Measurements from ENCODE around the gene DACT2.

DACT2 gene

GRCh38 chr6:168364793-168365421 is 45.3 kb upstream of the DACT2 start:
- Histone ChIP-seq H3K9me3 (ENCODE audit: insufficient read depth, low read length) (peaks cover 25% of the 10 kb centered on the region; the same call in 1 of the 2 replicates), H3K36me3 (ENCODE audit: insufficient read depth, insufficient read length, low read length) (no peaks in the 10 kb centered on the region), H3K4me1 (ENCODE audit: insufficient read depth, insufficient read length) (peaks cover 2% of the 10 kb centered on the region), H3K9ac (ENCODE audit: insufficient read length, low read depth) (no peak overlapping the region), H3K4me3 (ENCODE audit: insufficient read length, low read depth) (no peak overlapping the region), H3K27me3 (ENCODE audit: insufficient read depth, insufficient read length) (no peaks in the 10 kb centered on the region)
- no peak for TF ChIP-seq SUZ12 (IDR thresholded peaks at IDR 0.05; ENCODE audit: extremely low read depth, insufficient read depth, insufficient read length)
- no peak for DNase-seq (ENCODE audit: low read depth, low spot score)

GRCh38 chr6:168363811-168364792 is 44.5 kb upstream of the DACT2 start:
- Histone ChIP-seq H3K27me3 (ENCODE audit: insufficient read depth, insufficient read length) (no peaks in the 10 kb centered on the region), H3K9ac (ENCODE audit: insufficient read length, low read depth) (no peak overlapping the region), H3K9me3 (ENCODE audit: insufficient read depth, low read length) (peaks cover 25% of the 10 kb centered on the region; the same call in 1 of the 2 replicates), H3K4me1 (ENCODE audit: insufficient read depth, insufficient read length) (peaks cover 1% of the 10 kb centered on the region), H3K36me3 (ENCODE audit: insufficient read depth, insufficient read length, low read length) (no peaks in the 10 kb centered on the region), H3K4me3 (ENCODE audit: insufficient read length, low read depth) (no peak overlapping the region)
- DNase-seq (ENCODE audit: low read depth, low spot score): no peak
- TF ChIP-seq YY1 (IDR thresholded peaks at IDR 0.05; ENCODE audit: insufficient read depth, insufficient read length) (no peak), ZNF274 (IDR thresholded peaks at IDR 0.05; ENCODE audit: low read depth, low read length) (no peak), SUZ12 (IDR thresholded peaks at IDR 0.05; ENCODE audit: extremely low read depth, insufficient read depth, insufficient read length) (no peak)

- Histone ChIP-seq H3K4me3 (ENCODE audit: insufficient read length, low read depth) (no peak overlapping the region), H3K36me3 (ENCODE audit: insufficient read depth, insufficient read length, low read length) (no peaks in the 10 kb centered on the region), H3K27me3 (ENCODE audit: insufficient read depth, insufficient read length) (no peaks in the 10 kb centered on the region), H3K4me1 (ENCODE audit: insufficient read depth, insufficient read length) (no peaks in the 10 kb centered on the region), H3K9ac (ENCODE audit: insufficient read length, low read depth) (no peak overlapping the region), H3K9me3 (ENCODE audit: insufficient read depth, low read length) (peaks cover 25% of the 10 kb centered on the region; the same call in 1 of the 2 replicates)
- no peak for DNase-seq (ENCODE audit: low read depth, low spot score)
- no peak for TF ChIP-seq YY1 (IDR thresholded peaks at IDR 0.05; ENCODE audit: insufficient read depth, insufficient read length)
- TF ChIP-seq SUZ12 (IDR thresholded peaks at IDR 0.05; ENCODE audit: extremely low read depth, insufficient read depth, insufficient read length): no peak
- no peak for TF ChIP-seq ZNF274 (IDR thresholded peaks at IDR 0.05; ENCODE audit: low read depth, low read length)
Measured at GRCh38 chr6:168363302-168363701, 43.7 kb upstream of the DACT2 start.

DNA sequence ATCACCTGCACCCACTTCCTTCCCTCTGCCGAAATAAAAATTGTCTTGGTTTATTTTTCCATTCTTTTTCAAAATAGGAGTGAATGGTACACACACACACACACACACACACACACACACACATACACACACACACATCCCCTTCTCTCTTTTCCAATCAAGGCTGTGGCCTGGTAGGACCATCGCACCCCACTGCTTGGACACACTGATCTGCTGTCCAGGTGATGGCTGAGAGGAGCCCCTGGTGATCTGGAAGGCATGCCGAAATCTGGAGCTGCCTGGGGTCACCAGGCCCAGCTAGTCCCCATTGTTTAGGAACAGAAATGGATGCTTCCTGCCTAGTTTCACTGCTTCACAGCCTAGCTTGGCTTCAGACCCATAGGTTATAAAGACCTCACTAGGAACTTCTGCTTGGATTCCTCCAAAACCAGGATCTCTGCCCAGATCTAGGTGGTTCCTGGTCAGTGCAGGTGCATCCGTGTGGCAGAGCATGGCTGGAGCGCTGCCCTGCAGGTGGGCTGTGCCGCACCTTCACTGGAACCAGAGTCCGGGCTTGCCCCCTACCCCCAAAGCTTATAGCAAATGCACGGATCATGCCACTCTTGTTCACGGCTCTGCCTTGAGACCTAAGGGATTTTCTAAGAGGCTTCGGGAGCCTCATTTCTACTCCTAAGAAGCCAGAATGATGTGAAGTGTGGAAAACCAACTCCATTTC is 42.9 kb upstream of the DACT2 start:
- H3K27me3 ChIP-seq (ENCODE audit: insufficient read depth, insufficient read length): no peaks in the 10 kb centered on the region
- H3K9me3 ChIP-seq (ENCODE audit: insufficient read depth, low read length): peaks cover 25% of the 10 kb centered on the region; the same call in 1 of the 2 replicates
- H3K4me3 ChIP-seq (ENCODE audit: insufficient read length, low read depth): no peak overlapping the region
- H3K36me3 ChIP-seq (ENCODE audit: insufficient read depth, insufficient read length, low read length): no peaks in the 10 kb centered on the region
- H3K4me1 ChIP-seq (ENCODE audit: insufficient read depth, insufficient read length): no peaks in the 10 kb centered on the region
- no peak for DNase-seq (ENCODE audit: low read depth, low spot score)
- H3K9ac ChIP-seq (ENCODE audit: insufficient read length, low read depth): no peak overlapping the region
- TF ChIP-seq SUZ12 (IDR thresholded peaks at IDR 0.05; ENCODE audit: extremely low read depth, insufficient read depth, insufficient read length): no peak
- no peak for TF ChIP-seq ZNF274 (IDR thresholded peaks at IDR 0.05; ENCODE audit: low read depth, low read length)
- TF ChIP-seq YY1 (IDR thresholded peaks at IDR 0.05; ENCODE audit: insufficient read depth, insufficient read length): no peak

- Histone ChIP-seq H3K36me3 (ENCODE audit: insufficient read depth, insufficient read length, low read length) (no peaks in the 10 kb centered on the region), H3K27me3 (ENCODE audit: insufficient read depth, insufficient read length) (no peaks in the 10 kb centered on the region), H3K4me1 (ENCODE audit: insufficient read depth, insufficient read length) (no peaks in the 10 kb centered on the region), H3K9me3 (ENCODE audit: insufficient read depth, low read length) (peaks cover 25% of the 10 kb centered on the region; the same call in 1 of the 2 replicates), H3K9ac (ENCODE audit: insufficient read length, low read depth) (no peak overlapping the region), H3K4me3 (ENCODE audit: insufficient read length, low read depth) (no peak overlapping the region)
- TF ChIP-seq ZNF274 (IDR thresholded peaks at IDR 0.05; ENCODE audit: low read depth, low read length) (no peak), YY1 (IDR thresholded peaks at IDR 0.05; ENCODE audit: insufficient read depth, insufficient read length) (no peak)
- no peak for DNase-seq (ENCODE audit: low read depth, low spot score)
Measured at GRCh38 chr6:168361766-168362165, 42.2 kb upstream of the DACT2 start.

DNA sequence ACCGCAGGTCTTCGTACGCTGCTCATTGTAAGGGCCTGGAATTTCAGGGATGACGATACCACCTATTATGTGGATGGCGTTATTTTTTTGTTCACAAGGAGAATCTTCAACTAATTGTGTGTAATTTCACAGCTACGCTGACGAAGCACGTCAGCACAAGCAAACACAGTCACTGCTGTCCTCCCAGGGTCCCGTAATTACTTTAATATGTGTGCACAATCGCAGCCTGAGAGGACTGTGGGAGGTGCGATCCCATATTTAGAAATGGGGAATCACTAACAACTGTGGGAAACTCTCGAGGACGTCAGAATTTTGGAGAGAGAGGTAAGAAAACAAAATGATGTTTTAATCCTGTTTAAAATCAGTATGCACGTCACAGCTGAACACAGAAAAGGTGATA is 40.2 kb upstream of the DACT2 start:
- no peak overlapping the region for H3K4me3 ChIP-seq (ENCODE audit: insufficient read length, low read depth)
- no peak for DNase-seq (ENCODE audit: low read depth, low spot score)
- H3K36me3 ChIP-seq (ENCODE audit: insufficient read depth, insufficient read length, low read length): no peaks in the 10 kb centered on the region
- H3K27me3 ChIP-seq (ENCODE audit: insufficient read depth, insufficient read length): no peaks in the 10 kb centered on the region
- no peak overlapping the region for H3K9ac ChIP-seq (ENCODE audit: insufficient read length, low read depth)
- TF ChIP-seq SUZ12 (IDR thresholded peaks at IDR 0.05; ENCODE audit: extremely low read depth, insufficient read depth, insufficient read length): no peak
- no peak for TF ChIP-seq YY1 (IDR thresholded peaks at IDR 0.05; ENCODE audit: insufficient read depth, insufficient read length)
- TF ChIP-seq ZNF274 (IDR thresholded peaks at IDR 0.05; ENCODE audit: low read depth, low read length): no peak
- H3K9me3 ChIP-seq (ENCODE audit: insufficient read depth, low read length): peaks cover 11% of the 10 kb centered on the region; the same call in 1 of the 2 replicates
- H3K4me1 ChIP-seq (ENCODE audit: insufficient read depth, insufficient read length): no peaks in the 10 kb centered on the region

Measured in NT2/D1 (cell line).